Mammary epithelial cell (primary cell): ENCODE results near the gene SOX8.

Experiments
- EZH2 ChIP-seq: IDR thresholded peaks from 2 replicates; pipeline ENCODE4 v1.6.1; 2012; ENCODE audit warnings: low read length, inconsistent platforms, borderline replicate concordance
- TF ChIP-seq, protein P1 (sequence below), 2 donors: IDR thresholded peaks in 1 of 2; conservative IDR thresholded peaks in 1 of 2; 2 replicates each; pipeline ENCODE4 v1.5.1; 2011 to 2012; ENCODE audit warnings: inconsistent platforms in 2 of 2, low read length in 2 of 2, mild to moderate bottlenecking in 2 of 2, control low read depth in 1 of 2, low read depth in 1 of 2; ENCODE audit not compliant: insufficient read depth in 1 of 2; ENCODE audit errors: extremely low read depth in 1 of 2

- TF ChIP-seq, protein P1, sequence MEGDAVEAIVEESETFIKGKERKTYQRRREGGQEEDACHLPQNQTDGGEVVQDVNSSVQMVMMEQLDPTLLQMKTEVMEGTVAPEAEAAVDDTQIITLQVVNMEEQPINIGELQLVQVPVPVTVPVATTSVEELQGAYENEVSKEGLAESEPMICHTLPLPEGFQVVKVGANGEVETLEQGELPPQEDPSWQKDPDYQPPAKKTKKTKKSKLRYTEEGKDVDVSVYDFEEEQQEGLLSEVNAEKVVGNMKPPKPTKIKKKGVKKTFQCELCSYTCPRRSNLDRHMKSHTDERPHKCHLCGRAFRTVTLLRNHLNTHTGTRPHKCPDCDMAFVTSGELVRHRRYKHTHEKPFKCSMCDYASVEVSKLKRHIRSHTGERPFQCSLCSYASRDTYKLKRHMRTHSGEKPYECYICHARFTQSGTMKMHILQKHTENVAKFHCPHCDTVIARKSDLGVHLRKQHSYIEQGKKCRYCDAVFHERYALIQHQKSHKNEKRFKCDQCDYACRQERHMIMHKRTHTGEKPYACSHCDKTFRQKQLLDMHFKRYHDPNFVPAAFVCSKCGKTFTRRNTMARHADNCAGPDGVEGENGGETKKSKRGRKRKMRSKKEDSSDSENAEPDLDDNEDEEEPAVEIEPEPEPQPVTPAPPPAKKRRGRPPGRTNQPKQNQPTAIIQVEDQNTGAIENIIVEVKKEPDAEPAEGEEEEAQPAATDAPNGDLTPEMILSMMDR (conservative IDR thresholded peaks at IDR 0.05 in 1 of 2, IDR thresholded peaks at IDR 0.05 in 1 of 2; ENCODE audit: extremely low read depth in 1 of 2, insufficient read depth in 1 of 2, low read depth in 1 of 2, low read length in 2 of 2): no peak
- peak; percentile 35 for TF ChIP-seq EZH2
These were observed 824 bp downstream of the SOX8 start for GRCh38 chr16:982145-983043.
